DND-41 (cell line): Measurements from ENCODE around the gene KCNG2.

Experiments used
- ATAC-seq: fragments of 200-7000 bp; cut with Tn5 transposase; 3 replicates; pipeline ENCODE4 v1.9.1; 2021; ENCODE audit warnings: low read depth; ENCODE audit not compliant: insufficient read depth
- DNase-seq: peaks from one replicate; pipeline ENCODE4 v3.0.0-alpha.2; 2020
- H2AFZ ChIP-seq: 2 replicates; pipeline ENCODE4 v1.6.0; 2012; ENCODE audit warnings: low read depth, low read length
- H3K27ac ChIP-seq: 2 replicates; pipeline ENCODE4 v1.5.1; 2012; ENCODE audit warnings: low read length, inconsistent platforms
- H3K27me3 ChIP-seq: fragments of 200-600 bp; sonication (generic); 2 replicates; pipeline ENCODE4 v1.6.0; 2012; ENCODE audit warnings: low read length, mild to moderate bottlenecking, inconsistent platforms; ENCODE audit not compliant: insufficient read depth, poor library complexity
- H3K36me3 ChIP-seq: 2 replicates; pipeline ENCODE4 v1.5.1; 2012; ENCODE audit warnings: low read length, inconsistent platforms; ENCODE audit not compliant: insufficient read depth
- H3K4me1 ChIP-seq: 2 replicates; pipeline ENCODE4 v1.5.1; 2012; ENCODE audit warnings: mild to moderate bottlenecking, low read length; ENCODE audit not compliant: insufficient read depth
- H3K4me2 ChIP-seq: 2 replicates; pipeline ENCODE4 v1.6.0; 2012; ENCODE audit warnings: mild to moderate bottlenecking, moderate library complexity, low read length, inconsistent platforms; ENCODE audit not compliant: insufficient read depth
- H3K4me3 ChIP-seq, 2 experiments: fragments of 200-600 bp in 1 of 2; shearing (Covaris generic) in 1 of 2; 2 replicates each; pipeline ENCODE4 v1.5.1; 2012 to 2016; ENCODE audit warnings: inconsistent platforms in 2 of 2, low read length in 2 of 2, mild to moderate bottlenecking in 2 of 2, low read depth in 1 of 2, moderate library complexity in 1 of 2
- H3K79me2 ChIP-seq: 2 replicates; pipeline ENCODE4 v1.6.0; 2012; ENCODE audit warnings: low read length, inconsistent platforms; ENCODE audit not compliant: insufficient read depth
- H3K9ac ChIP-seq: 2 replicates; pipeline ENCODE4 v1.6.0; 2012; ENCODE audit warnings: low read depth, mild to moderate bottlenecking, inconsistent platforms, low read length, moderate library complexity
- H3K9me3 ChIP-seq: 2 replicates; pipeline ENCODE4 v1.5.1; 2012; ENCODE audit warnings: low read length, moderate library complexity, mild to moderate bottlenecking, inconsistent platforms; ENCODE audit not compliant: insufficient read depth, severe bottlenecking
- H4K20me1 ChIP-seq: 2 replicates; pipeline ENCODE4 v1.6.0; 2012; ENCODE audit warnings: low read length; ENCODE audit not compliant: insufficient read depth
- EZH2 ChIP-seq: IDR thresholded peaks from 3 replicates; pipeline ENCODE4 v1.6.1; 2012; ENCODE audit warnings: borderline replicate concordance, low read depth, mild to moderate bottlenecking, moderate library complexity, low read length, inconsistent platforms; ENCODE audit not compliant: severe bottlenecking
- TF ChIP-seq, protein P1 (sequence below): IDR thresholded peaks from 2 replicates; pipeline ENCODE4 v1.5.1; 2012; ENCODE audit warnings: borderline replicate concordance, low read length, moderate library complexity, mild to moderate bottlenecking; ENCODE audit not compliant: poor library complexity, severe bottlenecking; ENCODE audit errors: extremely low read depth

KCNG2 gene

DNA sequence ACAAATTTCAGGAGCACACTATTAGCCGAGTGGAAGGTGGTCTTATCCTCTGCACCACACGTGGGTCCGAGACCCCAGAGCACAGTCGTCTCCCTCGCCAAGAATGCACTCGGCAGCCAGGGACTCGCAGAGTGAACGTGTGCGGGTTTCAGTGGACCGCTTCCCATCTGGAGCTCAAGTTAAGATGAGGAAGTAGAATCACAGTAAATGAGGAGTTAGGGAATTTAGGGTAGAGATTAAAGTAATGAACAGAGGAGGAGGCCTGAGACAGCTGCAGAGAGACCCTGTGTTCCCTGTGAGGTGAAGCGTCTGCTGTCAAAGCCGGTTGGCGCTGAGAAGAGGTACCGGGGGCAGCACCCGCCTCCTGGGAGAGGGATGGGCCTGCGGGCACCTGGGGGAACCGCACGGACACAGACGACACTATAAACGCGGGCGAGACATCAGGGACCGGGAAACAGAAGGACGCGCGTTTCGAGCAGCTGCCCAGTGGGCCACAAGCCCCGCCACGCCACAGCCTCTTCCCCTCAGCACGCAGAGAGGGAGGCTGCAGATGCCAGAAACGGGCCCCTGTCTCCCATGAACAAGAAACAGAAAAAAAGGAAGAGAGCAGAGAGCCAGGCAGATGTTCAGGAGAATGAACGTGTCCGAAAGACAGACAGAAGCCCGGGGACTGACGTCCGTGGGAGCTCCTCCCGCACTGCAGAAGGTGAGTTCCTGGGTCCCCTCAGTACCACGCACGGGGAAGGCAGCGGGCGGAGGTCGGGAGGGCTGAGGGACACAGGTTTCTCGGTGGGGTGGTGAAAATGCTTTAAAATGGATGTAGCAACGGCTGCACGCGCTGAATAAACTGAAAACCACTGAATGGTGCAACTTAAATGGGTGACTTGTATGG is 5.4 kb upstream of the KCNG2 start:
- Histone ChIP-seq H2AFZ (no peak overlapping the region), H3K27ac (no peak overlapping the region)
- ATAC-seq: no peak

DNA sequence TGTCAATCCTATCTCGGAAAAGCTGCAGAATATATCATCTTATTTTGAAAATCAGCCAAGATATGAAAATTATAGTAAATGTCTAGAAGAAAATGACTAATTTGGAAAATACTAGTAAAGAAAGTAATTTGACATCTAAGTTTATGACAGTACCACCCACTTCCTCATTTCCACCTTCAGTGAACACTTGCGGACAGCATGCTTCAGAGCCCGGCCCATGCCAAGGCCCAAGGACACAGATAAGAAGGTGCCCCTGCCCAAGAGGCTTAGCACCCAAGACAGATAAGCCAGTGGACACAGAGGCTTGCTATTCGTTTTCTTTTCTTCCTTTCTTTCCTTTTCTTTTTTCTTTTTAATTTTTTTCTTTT is 4.8 kb upstream of the KCNG2 start:
- H3K9ac ChIP-seq: no peak overlapping the region
- H3K27ac ChIP-seq: no peak overlapping the region
- DNase-seq (no peak), ATAC-seq (no peak)
- no peaks in the 10 kb centered on the region for H3K79me2 ChIP-seq
- TF ChIP-seq EZH2: no peak
- H3K36me3 ChIP-seq: no peaks in the 10 kb centered on the region
- H3K9me3 ChIP-seq: no peaks in the 10 kb centered on the region
- no peaks in the 10 kb centered on the region for H3K4me1 ChIP-seq
- H3K27me3 ChIP-seq: no peaks in the 10 kb centered on the region
- H3K4me3 ChIP-seq: no peak overlapping the region
- no peak overlapping the region for H3K4me2 ChIP-seq
- no peaks in the 10 kb centered on the region for H4K20me1 ChIP-seq
- no peak overlapping the region for H2AFZ ChIP-seq

More for the DNA sequence above, 5.4 kb upstream of the KCNG2 start:
- Histone ChIP-seq H3K4me1 (no peaks in the 10 kb centered on the region), H3K9ac (no peak overlapping the region), H3K36me3 (no peaks in the 10 kb centered on the region), H3K27me3 (no peaks in the 10 kb centered on the region), H4K20me1 (no peaks in the 10 kb centered on the region), H3K4me3 (no peak overlapping the region), H3K79me2 (no peaks in the 10 kb centered on the region), H3K9me3 (no peaks in the 10 kb centered on the region), H3K4me2 (no peak overlapping the region)
- DNase-seq: no peak
- TF ChIP-seq, protein P1, sequence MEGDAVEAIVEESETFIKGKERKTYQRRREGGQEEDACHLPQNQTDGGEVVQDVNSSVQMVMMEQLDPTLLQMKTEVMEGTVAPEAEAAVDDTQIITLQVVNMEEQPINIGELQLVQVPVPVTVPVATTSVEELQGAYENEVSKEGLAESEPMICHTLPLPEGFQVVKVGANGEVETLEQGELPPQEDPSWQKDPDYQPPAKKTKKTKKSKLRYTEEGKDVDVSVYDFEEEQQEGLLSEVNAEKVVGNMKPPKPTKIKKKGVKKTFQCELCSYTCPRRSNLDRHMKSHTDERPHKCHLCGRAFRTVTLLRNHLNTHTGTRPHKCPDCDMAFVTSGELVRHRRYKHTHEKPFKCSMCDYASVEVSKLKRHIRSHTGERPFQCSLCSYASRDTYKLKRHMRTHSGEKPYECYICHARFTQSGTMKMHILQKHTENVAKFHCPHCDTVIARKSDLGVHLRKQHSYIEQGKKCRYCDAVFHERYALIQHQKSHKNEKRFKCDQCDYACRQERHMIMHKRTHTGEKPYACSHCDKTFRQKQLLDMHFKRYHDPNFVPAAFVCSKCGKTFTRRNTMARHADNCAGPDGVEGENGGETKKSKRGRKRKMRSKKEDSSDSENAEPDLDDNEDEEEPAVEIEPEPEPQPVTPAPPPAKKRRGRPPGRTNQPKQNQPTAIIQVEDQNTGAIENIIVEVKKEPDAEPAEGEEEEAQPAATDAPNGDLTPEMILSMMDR: no peak
- no peak for TF ChIP-seq EZH2

DNA sequence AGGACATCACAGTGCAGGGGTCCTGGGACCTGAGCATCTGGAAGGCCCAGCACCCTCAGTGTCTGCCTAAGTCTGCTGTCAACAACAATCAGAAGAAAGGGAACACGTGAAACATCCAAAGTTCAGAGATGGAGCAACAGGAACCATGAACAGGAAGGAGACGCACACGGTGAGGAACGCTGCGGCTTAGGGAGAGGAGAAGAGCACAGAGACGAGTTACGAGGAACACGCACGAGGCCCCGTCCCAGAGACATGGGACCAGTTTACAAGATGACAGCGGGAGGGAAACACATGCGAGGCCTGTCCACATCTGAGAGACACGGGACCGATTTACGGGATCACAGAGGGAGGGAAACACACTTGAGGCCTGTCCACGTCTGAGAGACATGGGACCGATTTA is 2.9 kb upstream of the KCNG2 start:
- Histone ChIP-seq H3K27me3 (no peaks in the 10 kb centered on the region), H3K27ac (no peak overlapping the region), H3K4me3 (no peak overlapping the region), H2AFZ (no peak overlapping the region), H3K79me2 (no peaks in the 10 kb centered on the region), H4K20me1 (no peaks in the 10 kb centered on the region), H3K36me3 (no peaks in the 10 kb centered on the region), H3K4me2 (no peak overlapping the region), H3K9me3 (no peaks in the 10 kb centered on the region), H3K4me1 (peaks cover 12% of the 10 kb centered on the region), H3K9ac (no peak overlapping the region)
- TF ChIP-seq, protein P1: no peak
- TF ChIP-seq EZH2: no peak
- DNase-seq (no peak), ATAC-seq (no peak)

DNA sequence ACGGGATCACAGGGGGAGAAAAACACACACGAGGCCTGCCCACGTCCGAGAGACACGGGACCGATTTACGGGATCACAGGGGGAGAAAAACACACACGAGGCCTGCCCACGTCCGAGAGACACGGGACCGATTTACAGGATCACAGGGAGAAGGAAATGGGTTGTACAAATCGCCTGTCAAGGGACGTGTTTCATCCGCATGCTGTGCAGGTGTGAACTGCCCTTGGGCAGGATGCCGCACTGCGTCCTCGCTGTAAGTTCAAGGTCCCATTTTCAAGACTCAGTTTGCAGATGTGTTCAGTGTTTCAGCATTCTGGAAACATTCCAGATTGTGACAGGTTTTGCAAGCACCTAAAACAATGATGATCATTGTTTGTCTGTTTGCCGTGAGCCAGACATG is 2.3 kb upstream of the KCNG2 start:
- no peak overlapping the region for H3K4me2 ChIP-seq
- TF ChIP-seq EZH2: no peak
- TF ChIP-seq, protein P1: no peak
- no peak overlapping the region for H2AFZ ChIP-seq
- no peaks in the 10 kb centered on the region for H3K27me3 ChIP-seq
- H3K4me1 ChIP-seq: peaks cover 16% of the 10 kb centered on the region
- DNase-seq (no peak), ATAC-seq (no peak)
- H3K9ac ChIP-seq: no peak overlapping the region
- no peak overlapping the region for H3K27ac ChIP-seq
- no peak overlapping the region for H3K4me3 ChIP-seq
- no peaks in the 10 kb centered on the region for H3K9me3 ChIP-seq
- no peaks in the 10 kb centered on the region for H3K79me2 ChIP-seq
- no peaks in the 10 kb centered on the region for H4K20me1 ChIP-seq
- H3K36me3 ChIP-seq: no peaks in the 10 kb centered on the region
